Endothelial cell of umbilical vein (primary cell): ENCODE data around the gene ERBIN.

Source experiments
- EZH2 ChIP-seq: IDR thresholded peaks from 2 replicates; pipeline ENCODE4 v1.6.1; 2012; ENCODE audit warnings: borderline replicate concordance, low read depth, mild to moderate bottlenecking, moderate library complexity, low read length, inconsistent platforms; ENCODE audit not compliant: severe bottlenecking
- MYC ChIP-seq: IDR thresholded peaks from one replicate; pipeline ENCODE4 v1.6.1; 2011; ENCODE audit warnings: mild to moderate bottlenecking, low read depth, low read length
- POLR2A ChIP-seq: IDR thresholded peaks from 2 replicates; pipeline ENCODE4 v1.6.1; 2012; ENCODE audit warnings: low read depth, mild to moderate bottlenecking, control low read depth, low read length
- TF ChIP-seq, protein P1 (sequence below), 2 donors: IDR thresholded peaks; 1 replicate in 1 of 2; 2 replicates in 1 of 2; pipeline ENCODE4 v1.5.1; 2011; ENCODE audit warnings: low read length in 2 of 2, mild to moderate bottlenecking in 2 of 2, moderate library complexity in 2 of 2, control low read depth in 1 of 2, inconsistent platforms in 1 of 2, low read depth in 1 of 2; ENCODE audit not compliant: insufficient read depth in 1 of 2; ENCODE audit errors: extremely low read depth in 1 of 2

DNA sequence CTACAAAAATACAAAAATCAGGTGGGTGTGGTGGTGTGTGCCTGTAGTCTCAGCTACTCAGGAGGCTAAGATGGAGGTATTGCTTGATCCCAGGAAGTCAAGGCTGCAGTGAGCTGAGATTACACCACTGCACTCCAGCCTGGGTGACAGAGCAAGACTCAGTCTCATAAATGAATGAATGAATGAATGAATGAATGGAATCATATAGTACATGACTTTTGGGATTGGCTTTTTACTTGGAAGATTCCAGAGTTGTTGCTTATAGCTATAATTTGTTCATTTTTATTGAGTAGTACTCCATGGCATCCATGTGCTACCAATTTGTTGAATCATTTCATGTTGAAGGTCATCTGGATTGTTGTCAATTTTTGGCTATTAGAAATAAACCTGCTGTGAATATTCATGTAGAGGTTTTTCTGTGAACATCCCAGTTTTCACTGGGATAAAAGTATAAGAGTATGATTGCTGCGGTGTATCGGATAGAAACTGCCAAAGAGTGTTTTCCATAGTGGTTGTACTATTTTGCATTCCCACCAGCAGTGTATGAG is 19.9 kb downstream of the ERBIN start:
- TF ChIP-seq, protein P1, sequence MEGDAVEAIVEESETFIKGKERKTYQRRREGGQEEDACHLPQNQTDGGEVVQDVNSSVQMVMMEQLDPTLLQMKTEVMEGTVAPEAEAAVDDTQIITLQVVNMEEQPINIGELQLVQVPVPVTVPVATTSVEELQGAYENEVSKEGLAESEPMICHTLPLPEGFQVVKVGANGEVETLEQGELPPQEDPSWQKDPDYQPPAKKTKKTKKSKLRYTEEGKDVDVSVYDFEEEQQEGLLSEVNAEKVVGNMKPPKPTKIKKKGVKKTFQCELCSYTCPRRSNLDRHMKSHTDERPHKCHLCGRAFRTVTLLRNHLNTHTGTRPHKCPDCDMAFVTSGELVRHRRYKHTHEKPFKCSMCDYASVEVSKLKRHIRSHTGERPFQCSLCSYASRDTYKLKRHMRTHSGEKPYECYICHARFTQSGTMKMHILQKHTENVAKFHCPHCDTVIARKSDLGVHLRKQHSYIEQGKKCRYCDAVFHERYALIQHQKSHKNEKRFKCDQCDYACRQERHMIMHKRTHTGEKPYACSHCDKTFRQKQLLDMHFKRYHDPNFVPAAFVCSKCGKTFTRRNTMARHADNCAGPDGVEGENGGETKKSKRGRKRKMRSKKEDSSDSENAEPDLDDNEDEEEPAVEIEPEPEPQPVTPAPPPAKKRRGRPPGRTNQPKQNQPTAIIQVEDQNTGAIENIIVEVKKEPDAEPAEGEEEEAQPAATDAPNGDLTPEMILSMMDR (IDR thresholded peaks at IDR 0.05; ENCODE audit: extremely low read depth in 1 of 2, insufficient read depth in 1 of 2, low read depth in 1 of 2, low read length in 2 of 2), result no peak
- no peak for TF ChIP-seq POLR2A
- no peak for TF ChIP-seq MYC
- TF ChIP-seq EZH2, result no peak
